Uterus (tissue), 4 donors: ENCODE data around the gene CELSR1. TPM values are rescaled to one million over a fixed set of nuclear protein-coding genes. Genes with fewer than 3 reads are reported as not detected.

Source experiments
- DNase-seq, 2 donors: peaks; one replicate each; pipeline ENCODE4 v3.0.0-alpha.2; 2019 to 2020
- H3K27ac ChIP-seq, 2 donors: fragments of 200-600 bp; sonication (generic); 1 replicate in 1 of 2; 2 replicates in 1 of 2; pipeline ENCODE4 v1.5.1; 2016 to 2018
- H3K27me3 ChIP-seq, 2 donors: fragments of 200-600 bp; sonication (generic); one replicate each; pipeline ENCODE4 v1.5.1; 2018 to 2019; ENCODE audit warnings: control low read depth in 1 of 2
- H3K36me3 ChIP-seq, 2 donors: fragments of 200-600 bp; sonication (generic); one replicate each; pipeline ENCODE4 v1.5.1; 2019; ENCODE audit warnings: control low read depth in 1 of 2
- H3K4me1 ChIP-seq, 2 donors: fragments of 200-600 bp; sonication (generic); one replicate each; pipeline ENCODE4 v1.5.1; 2018 to 2019; ENCODE audit warnings: control low read depth in 1 of 2
- H3K4me3 ChIP-seq, 2 donors: fragments of 200-600 bp; sonication (generic); 1 replicate in 1 of 2; 2 replicates in 1 of 2; pipeline ENCODE4 v1.5.1; 2018 to 2019; ENCODE audit warnings: mild to moderate bottlenecking in 1 of 2
- H3K9me3 ChIP-seq, 2 donors: fragments of 200-600 bp; sonication (generic); one replicate each; pipeline ENCODE4 v1.5.1; 2019; ENCODE audit warnings: control low read depth in 1 of 2
- CTCF ChIP-seq, 4 experiments: fragments of 200-600 bp in 2 of 4; fragments of 450-650 bp in 2 of 4; sonication (generic) in 2 of 4; IDR thresholded peaks; one replicate each; pipeline ENCODE4 v1.5.1; 2016 to 2019; ENCODE audit warnings: antibody characterized with exemption in 4 of 4, mild to moderate bottlenecking in 2 of 4, moderate library complexity in 1 of 4
- POLR2A ChIP-seq, 2 donors: fragments of 450-650 bp; IDR thresholded peaks; one replicate each; pipeline ENCODE4 v1.6.1; 2016; ENCODE audit warnings: antibody characterized with exemption in 2 of 2, mild to moderate bottlenecking in 1 of 2, moderate library complexity in 1 of 2
- intact Hi-C: fragments of 100-400 bp; cut with DNase I; formaldehyde crosslinking; loops from one replicate; pipeline ENCODE4 v1.15.1; 2023; ENCODE audit warnings: low total_unique reads
- total RNA-seq, 4 donors: library from RNA; depleted of rRNA in 3 of 4; stranded (reverse); fragments of >200 nt in 3 of 4; gene quantifications; one replicate each; pipeline versions ENCODE4 v1.1.0 to v1.2.4, GENCODE V29; 2014 to 2023
- donor health status: DM: yes; HTN: yes; CAD: no.

CELSR1 gene
- total RNA-seq, 4 donors from 2014 or later, result 1.5 to 15.8 (median 8.4) TPM

- TF ChIP-seq CTCF (IDR thresholded peaks at IDR 0.05) (no peak), POLR2A (IDR thresholded peaks at IDR 0.05) (no peak)
- Histone ChIP-seq H3K4me3 (no peak overlapping the region), H3K9me3 (no peaks in the 10 kb centered on the region), H3K4me1 (peaks cover 0 to 6% of the 10 kb centered on the region in 2 donors), H3K36me3 (no peaks in the 10 kb centered on the region), H3K27ac (no peak overlapping the region), H3K27me3 (no peaks in the 10 kb centered on the region)
- intact Hi-C loops, result no loop called here
- peak in 1 of 2 donors; percentile 19 for DNase-seq
Observed at GRCh38 chr22:46581538-46582244, 44.3 kb upstream of the CELSR1 start.

- Histone ChIP-seq H3K9me3 (no peaks in the 10 kb centered on the region), H3K36me3 (no peaks in the 10 kb centered on the region), H3K4me3 (no peak overlapping the region), H3K4me1 (peaks cover 0 to 6% of the 10 kb centered on the region in 2 donors), H3K27me3 (no peaks in the 10 kb centered on the region), H3K27ac (no peak overlapping the region)
- peak in 1 of 2 donors; percentile 11 for DNase-seq
- TF ChIP-seq CTCF (IDR thresholded peaks at IDR 0.05), result no peak
- no peak for TF ChIP-seq POLR2A (IDR thresholded peaks at IDR 0.05)
- intact Hi-C loops, result no loop called here
Observed at GRCh38 chr22:46580940-46581537, 43.6 kb upstream of the CELSR1 start.

GRCh38 chr22:46579751-46580449 is 42.5 kb upstream of the CELSR1 start:
- no peaks in the 10 kb centered on the region for H3K27me3 ChIP-seq
- H3K4me1 ChIP-seq, result peaks cover 0 to 6% of the 10 kb centered on the region in 2 donors
- no peak overlapping the region for H3K4me3 ChIP-seq
- no peaks in the 10 kb centered on the region for H3K36me3 ChIP-seq
- no peak overlapping the region for H3K27ac ChIP-seq
- no peak for DNase-seq
- H3K9me3 ChIP-seq, result no peaks in the 10 kb centered on the region
- TF ChIP-seq POLR2A (IDR thresholded peaks at IDR 0.05) (no peak), CTCF (IDR thresholded peaks at IDR 0.05) (no peak)
- intact Hi-C loops, result no loop called here

- TF ChIP-seq CTCF (IDR thresholded peaks at IDR 0.05) (no peak), POLR2A (IDR thresholded peaks at IDR 0.05) (no peak)
- no peaks in the 10 kb centered on the region for H3K9me3 ChIP-seq
- no peaks in the 10 kb centered on the region for H3K27me3 ChIP-seq
- peak overlapping the region; percentile 16 to 47 for H3K27ac ChIP-seq
- DNase-seq, result no peak
- peaks cover 0 to 6% of the 10 kb centered on the region in 2 donors for H3K4me1 ChIP-seq
- intact Hi-C loops, result no loop called here
- H3K4me3 ChIP-seq, result no peak overlapping the region
- H3K36me3 ChIP-seq, result no peaks in the 10 kb centered on the region
Observed at GRCh38 chr22:46578824-46579561, 41.6 kb upstream of the CELSR1 start.
